Endothelial cell of umbilical vein (primary cell): ENCODE measurements around the gene GZF1.

Experiments
- EZH2 ChIP-seq: IDR thresholded peaks from 2 replicates; pipeline ENCODE4 v1.6.1; 2012; ENCODE audit warnings: borderline replicate concordance, low read depth, mild to moderate bottlenecking, moderate library complexity, low read length, inconsistent platforms; ENCODE audit not compliant: severe bottlenecking
- GATA2 ChIP-seq: IDR thresholded peaks from 2 replicates; pipeline ENCODE4 v1.7.0; 2011; ENCODE audit warnings: low read depth, mild to moderate bottlenecking, moderate library complexity, mixed read lengths, low read length; ENCODE audit not compliant: insufficient read length, insufficient read depth
- POLR2AphosphoS5 ChIP-seq: IDR thresholded peaks from 2 replicates; pipeline ENCODE4 v1.6.1; 2012; ENCODE audit warnings: low read depth, mild to moderate bottlenecking, control low read depth, low read length, moderate library complexity; ENCODE audit not compliant: insufficient read depth
- TF ChIP-seq, protein P1 (sequence below): IDR thresholded peaks from 2 replicates; pipeline ENCODE4 v1.6.1; 2011; ENCODE audit not compliant: insufficient read depth, insufficient read length
- TF ChIP-seq, protein P2 (sequence below), 2 donors: IDR thresholded peaks; 1 replicate in 1 of 2; 2 replicates in 1 of 2; pipeline ENCODE4 v1.5.1; 2011; ENCODE audit warnings: low read length in 2 of 2, mild to moderate bottlenecking in 2 of 2, moderate library complexity in 2 of 2, control low read depth in 1 of 2, inconsistent platforms in 1 of 2, low read depth in 1 of 2; ENCODE audit not compliant: insufficient read depth in 1 of 2; ENCODE audit errors: extremely low read depth in 1 of 2

DNA sequence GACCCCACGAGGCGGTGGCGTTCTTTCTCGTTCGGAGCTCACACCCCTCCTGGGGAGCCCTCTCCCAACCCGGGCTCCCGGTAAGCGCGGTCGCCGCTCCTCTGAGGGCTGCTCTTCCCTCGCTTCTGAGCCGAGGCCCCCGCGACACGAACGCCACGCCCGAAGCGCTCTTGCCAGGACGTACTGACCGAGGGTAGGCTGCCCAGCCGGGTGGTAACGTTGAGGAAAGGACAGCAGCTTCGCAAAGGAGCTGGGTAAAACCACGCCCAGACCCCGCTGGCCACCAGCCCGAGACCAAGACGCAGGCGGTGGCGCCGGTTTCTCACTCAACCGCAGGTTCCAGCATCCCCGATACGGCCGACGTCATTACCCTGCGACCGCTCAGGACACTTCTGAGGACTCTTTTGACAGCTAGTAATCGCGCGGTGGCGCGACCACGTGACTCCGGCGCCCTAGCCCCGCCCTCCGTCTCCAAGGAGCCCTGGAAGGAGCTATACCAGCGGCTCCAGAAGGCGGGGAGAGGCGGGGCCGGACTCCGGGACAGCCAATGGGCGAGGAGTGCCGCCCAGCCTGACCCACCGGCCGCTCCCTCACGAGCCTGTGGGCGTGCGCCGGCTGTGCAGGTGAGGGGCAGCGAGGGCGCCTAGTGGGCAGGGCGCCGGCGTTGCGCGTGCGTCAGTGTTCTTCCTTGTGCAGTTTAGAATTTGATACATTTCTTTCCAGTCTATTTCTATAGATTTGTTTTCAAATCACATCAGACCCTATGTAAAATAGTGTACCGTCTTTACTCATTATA lies 4.0 kb upstream of the GZF1 start:
- TF ChIP-seq EZH2 (no peak), GATA2 (no peak), POLR2AphosphoS5 (peak; percentile 77)
- TF ChIP-seq, protein P1, sequence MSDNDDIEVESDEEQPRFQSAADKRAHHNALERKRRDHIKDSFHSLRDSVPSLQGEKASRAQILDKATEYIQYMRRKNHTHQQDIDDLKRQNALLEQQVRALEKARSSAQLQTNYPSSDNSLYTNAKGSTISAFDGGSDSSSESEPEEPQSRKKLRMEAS: peak; percentile 90
- TF ChIP-seq, protein P2, sequence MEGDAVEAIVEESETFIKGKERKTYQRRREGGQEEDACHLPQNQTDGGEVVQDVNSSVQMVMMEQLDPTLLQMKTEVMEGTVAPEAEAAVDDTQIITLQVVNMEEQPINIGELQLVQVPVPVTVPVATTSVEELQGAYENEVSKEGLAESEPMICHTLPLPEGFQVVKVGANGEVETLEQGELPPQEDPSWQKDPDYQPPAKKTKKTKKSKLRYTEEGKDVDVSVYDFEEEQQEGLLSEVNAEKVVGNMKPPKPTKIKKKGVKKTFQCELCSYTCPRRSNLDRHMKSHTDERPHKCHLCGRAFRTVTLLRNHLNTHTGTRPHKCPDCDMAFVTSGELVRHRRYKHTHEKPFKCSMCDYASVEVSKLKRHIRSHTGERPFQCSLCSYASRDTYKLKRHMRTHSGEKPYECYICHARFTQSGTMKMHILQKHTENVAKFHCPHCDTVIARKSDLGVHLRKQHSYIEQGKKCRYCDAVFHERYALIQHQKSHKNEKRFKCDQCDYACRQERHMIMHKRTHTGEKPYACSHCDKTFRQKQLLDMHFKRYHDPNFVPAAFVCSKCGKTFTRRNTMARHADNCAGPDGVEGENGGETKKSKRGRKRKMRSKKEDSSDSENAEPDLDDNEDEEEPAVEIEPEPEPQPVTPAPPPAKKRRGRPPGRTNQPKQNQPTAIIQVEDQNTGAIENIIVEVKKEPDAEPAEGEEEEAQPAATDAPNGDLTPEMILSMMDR (IDR thresholded peaks at IDR 0.05; ENCODE audit: extremely low read depth in 1 of 2, insufficient read depth in 1 of 2, low read depth in 1 of 2, low read length in 2 of 2): no peak
